H1 (cell line): Measurements from ENCODE around the gene GOLIM4. TPM values are rescaled to one million over a fixed set of nuclear protein-coding genes. Genes with fewer than 3 reads are reported as not detected.

Experiments used
- CTCF ChIA-PET: fragments of 300-600 bp; sonication (Branson Sonifier 250); formaldehyde crosslinking; loops from one replicate; lab custom pipeline; 2021; ENCODE audit not compliant: partially characterized antibody; lab: Charles Lee
- POLR2A ChIA-PET: fragments of 300-600 bp; sonication (Branson Sonifier 250); formaldehyde crosslinking; loops from one replicate; lab custom pipeline; 2021; ENCODE audit warnings: inconsistent platforms; ENCODE audit not compliant: partially characterized antibody; lab: Charles Lee
- DNase-seq, 2 experiments: peaks; one replicate each; pipeline versions ENCODE4 v3.0.0 to v3.0.0-alpha.2; 2010 to 2022; ENCODE audit warnings: low spot score in 2 of 2, low read depth in 1 of 2, mixed read lengths in 1 of 2
- FAIRE-seq: peaks from 2 replicates; lab custom pipeline; 2011; peaks lifted over from hg19 to GRCh38; lab: Jason Lieb, UNC
- H2AFZ ChIP-seq: 2 replicates; pipeline ENCODE4 v1.8.1; 2012; ENCODE audit warnings: low read length, inconsistent platforms
- H2AK5ac ChIP-seq: 2 replicates; pipeline ENCODE4 v1.6.1; 2013; ENCODE audit warnings: low read depth, low read length
- H2BK120ac ChIP-seq: replicated peaks from 2 replicates; pipeline ENCODE3; 2013; ENCODE audit warnings: low read depth, low read length, inconsistent platforms
- H2BK12ac ChIP-seq: 2 replicates; pipeline ENCODE4 v1.6.1; 2013; ENCODE audit warnings: low read depth, low read length
- H2BK15ac ChIP-seq: 2 replicates; pipeline ENCODE4 v1.6.1; 2013; ENCODE audit warnings: low read length
- H2BK20ac ChIP-seq: 2 replicates; pipeline ENCODE4 v1.6.1; 2013; ENCODE audit warnings: low read length
- H2BK5ac ChIP-seq: 2 replicates; pipeline ENCODE4 v1.6.1; 2013; ENCODE audit warnings: low read depth, low read length
- H3K14ac ChIP-seq: 2 replicates; pipeline ENCODE4 v1.6.1; 2013; ENCODE audit warnings: inconsistent platforms; ENCODE audit not compliant: insufficient read length
- H3K18ac ChIP-seq: 2 replicates; pipeline ENCODE4 v1.6.1; 2013; ENCODE audit warnings: low read length; ENCODE audit errors: extremely low read depth
- H3K23ac ChIP-seq: 2 replicates; pipeline ENCODE4 v1.6.1; 2013; ENCODE audit warnings: inconsistent platforms; ENCODE audit not compliant: insufficient read length
- H3K23me2 ChIP-seq: 2 replicates; pipeline ENCODE4 v1.6.1; 2013; ENCODE audit warnings: low read depth, low read length
- H3K27ac ChIP-seq: 2 replicates; pipeline ENCODE4 v1.6.1; 2011; ENCODE audit warnings: low read depth, low read length, inconsistent platforms
- H3K27me3 ChIP-seq, 4 experiments: replicated peaks in 1 of 4; 1 replicate in 1 of 4; 2 replicates in 3 of 4; pipeline versions ENCODE4 v1.6.1 to v1.8.1; 2011 to 2013; ENCODE audit warnings: low read length in 3 of 4, mild to moderate bottlenecking in 3 of 4, inconsistent platforms in 2 of 4, mixed read lengths in 2 of 4, moderate library complexity in 1 of 4; ENCODE audit not compliant: control insufficient read depth in 3 of 4, insufficient read depth in 3 of 4; ENCODE audit errors: extremely low read depth in 1 of 4
- H3K36me3 ChIP-seq, 4 experiments: 2 replicates each; pipeline versions ENCODE4 v1.6.1 to v1.8.1; 2011 to 2013; ENCODE audit warnings: mild to moderate bottlenecking in 4 of 4, low read length in 3 of 4, moderate library complexity in 2 of 4, control low read depth in 1 of 4, inconsistent platforms in 1 of 4; ENCODE audit not compliant: insufficient read depth in 4 of 4, control insufficient read depth in 2 of 4
- H3K4ac ChIP-seq: replicated peaks from 2 replicates; pipeline ENCODE3; 2013; ENCODE audit warnings: low read length, low read depth, mixed read lengths, inconsistent platforms; ENCODE audit not compliant: insufficient read length
- H3K4me1 ChIP-seq, 4 experiments: replicated peaks in 1 of 4; 1 replicate in 1 of 4; 2 replicates in 3 of 4; pipeline versions ENCODE4 v1.6.1 to v1.8.1; 2011 to 2013; ENCODE audit warnings: low read length in 3 of 4, inconsistent platforms in 2 of 4, mixed read lengths in 1 of 4; ENCODE audit not compliant: insufficient read depth in 4 of 4, control insufficient read depth in 3 of 4
- H3K4me2 ChIP-seq, 2 experiments: 2 replicates each; pipeline versions ENCODE4 v1.6.1 to v1.8.1; 2011 to 2013; ENCODE audit warnings: low read depth in 2 of 2, low read length in 2 of 2, control low read depth in 1 of 2, inconsistent platforms in 1 of 2, mild to moderate bottlenecking in 1 of 2; ENCODE audit not compliant: insufficient read depth in 1 of 2
- H3K4me3 ChIP-seq, 4 experiments: fragments of 200-600, 300-600 bp in 1 of 4; sonication (generic), shearing (Covaris generic), sonication (Bioruptor Twin) in 1 of 4; 2 replicates each; pipeline versions ENCODE4 v1.5.1 to v1.8.1; 2011 to 2016; ENCODE audit warnings: low read length in 4 of 4, low read depth in 3 of 4, control low read depth in 2 of 4, inconsistent platforms in 2 of 4, mild to moderate bottlenecking in 2 of 4, mixed read lengths in 1 of 4, moderate library complexity in 1 of 4; ENCODE audit not compliant: insufficient read depth in 2 of 4; ENCODE audit errors: extremely low read depth in 1 of 4
- H3K56ac ChIP-seq: replicated peaks from 2 replicates; pipeline ENCODE3; 2013; ENCODE audit warnings: low read depth, mild to moderate bottlenecking, mixed read lengths, low read length, inconsistent platforms; ENCODE audit not compliant: insufficient read length
- H3K79me1 ChIP-seq: 2 replicates; pipeline ENCODE4 v1.6.1; 2013; ENCODE audit warnings: low read depth, low read length, control low read depth
- H3K79me2 ChIP-seq, 2 experiments: 2 replicates each; pipeline versions ENCODE4 v1.6.1 to v1.8.1; 2012 to 2013; ENCODE audit warnings: low read length in 2 of 2, mild to moderate bottlenecking in 2 of 2, inconsistent platforms in 1 of 2; ENCODE audit not compliant: insufficient read depth in 2 of 2, control insufficient read depth in 1 of 2
- H3K9ac ChIP-seq, 4 experiments: replicated peaks in 1 of 4; 1 replicate in 1 of 4; 2 replicates in 3 of 4; pipeline versions ENCODE4 v1.6.1 to v1.8.1; 2011 to 2013; ENCODE audit warnings: low read depth in 3 of 4, low read length in 3 of 4, control low read depth in 2 of 4, mild to moderate bottlenecking in 2 of 4, moderate library complexity in 2 of 4, inconsistent platforms in 1 of 4; ENCODE audit errors: extremely low read depth in 1 of 4
- H3K9me3 ChIP-seq, 2 experiments: 2 replicates each; pipeline versions ENCODE4 v1.6.1 to v1.8.1; 2012 to 2013; ENCODE audit warnings: mild to moderate bottlenecking in 2 of 2, moderate library complexity in 2 of 2, control low read depth in 1 of 2, inconsistent platforms in 1 of 2, low read depth in 1 of 2, low read length in 1 of 2, mixed read lengths in 1 of 2; ENCODE audit not compliant: insufficient read depth in 2 of 2
- H4K20me1 ChIP-seq, 2 experiments: replicated peaks in 1 of 2; 2 replicates each; pipeline versions ENCODE3 to v1.8.1; 2011 to 2013; ENCODE audit warnings: inconsistent platforms in 2 of 2, low read length in 2 of 2, mild to moderate bottlenecking in 1 of 2; ENCODE audit not compliant: insufficient read depth in 2 of 2, control insufficient read depth in 1 of 2
- H4K5ac ChIP-seq: 2 replicates; pipeline ENCODE4 v1.6.1; 2013; ENCODE audit warnings: low read length, low read depth, mixed read lengths, inconsistent platforms; ENCODE audit not compliant: insufficient read length
- H4K8ac ChIP-seq: 2 replicates; pipeline ENCODE4 v1.8.0; 2013; ENCODE audit warnings: mild to moderate bottlenecking, moderate library complexity, low read length, inconsistent platforms; ENCODE audit not compliant: insufficient read depth; ENCODE audit errors: extremely low read depth
- H4K91ac ChIP-seq: replicated peaks from 2 replicates; pipeline ENCODE3; 2013; ENCODE audit warnings: low read length, mixed read lengths, inconsistent platforms; ENCODE audit not compliant: insufficient read length
- BACH1 ChIP-seq: IDR thresholded peaks from 2 replicates; pipeline ENCODE4 v1.6.1; 2012; ENCODE audit warnings: low read length, improper control_type of control experiment
- GTF2F1 ChIP-seq: IDR thresholded peaks from 2 replicates; pipeline ENCODE4 v1.6.1; 2012; ENCODE audit warnings: low read depth, low read length, improper control_type of control experiment, borderline replicate concordance
- HDAC6 ChIP-seq: IDR thresholded peaks from one replicate; pipeline ENCODE4 v1.7.1; 2012; ENCODE audit warnings: low read depth, mild to moderate bottlenecking, inconsistent platforms, low read length, moderate library complexity
- KDM1A ChIP-seq: fragments of 200-600, 300-600 bp; sonication (generic); IDR thresholded peaks from 2 replicates; pipeline ENCODE4 v1.7.1; 2016; ENCODE audit warnings: mild to moderate bottlenecking, low read length, borderline replicate concordance
- TBP ChIP-seq: IDR thresholded peaks from 2 replicates; pipeline ENCODE4 v1.6.1; 2011; ENCODE audit warnings: low read depth, low read length, improper control_type of control experiment
- USF2 ChIP-seq: IDR thresholded peaks from 2 replicates; pipeline ENCODE4 v1.6.1; 2011; ENCODE audit warnings: low read length, improper control_type of control experiment
- ZNF274 ChIP-seq: IDR thresholded peaks from 2 replicates; pipeline ENCODE4 v1.7.0; 2012; ENCODE audit warnings: low read length, borderline replicate concordance; ENCODE audit errors: extremely low read depth
- WGBS, 2 experiments: shearing (Covaris generic) in 1 of 2; methylation state at CpG; one replicate each; pipeline versions ENCODE4 v1.1.6 to v1.1.7; 2013 to 2015; ENCODE audit warnings: low lambda C conversion rate in 2 of 2, mixed read lengths in 2 of 2, inconsistent platforms in 1 of 2, low coverage in 1 of 2, missing lambda C conversion rate in 1 of 2; ENCODE audit not compliant: insufficient replicate concordance in 2 of 2, insufficient coverage in 1 of 2, insufficient read length in 1 of 2; ENCODE audit errors: extremely low coverage in 1 of 2, missing lambda C conversion rate in 1 of 2; 5-methylcytosine and 5-hydroxymethylcytosine counted together
- polyA plus RNA-seq, 7 experiments: library from polyadenylated mRNA; depleted of rRNA in 3 of 7; stranded (reverse) in 5 of 7; unstranded in 2 of 7; fragments of >200 nt in 5 of 7; fragments of 200-250 nt in 2 of 7; gene quantifications; 1 replicate in 5 of 7; 2 replicates in 1 of 7; 4 replicates in 1 of 7; pipeline versions ENCODE4 v1.2.1 to v1.2.3, GENCODE V29; 2011 to 2013; ENCODE audit warnings: missing spikeins in 2 of 7, mixed read lengths in 2 of 7
- total RNA-seq: library from RNA; stranded (reverse); fragmentation: NEBNext Ultra II Directional; extraction: Animal tissue kit (Norgen Biotek cat#: 25700); gene quantifications from 2 replicates; pipeline ENCODE4 v1.2.1, GENCODE V29; 2021

GOLIM4 gene
- total and polyA plus RNA-seq, 2 of the 8 experiments (the other 6 are each of a cell fraction or from before 2014, with no cell fraction given) = 5.6 to 29.7 TPM

DNA sequence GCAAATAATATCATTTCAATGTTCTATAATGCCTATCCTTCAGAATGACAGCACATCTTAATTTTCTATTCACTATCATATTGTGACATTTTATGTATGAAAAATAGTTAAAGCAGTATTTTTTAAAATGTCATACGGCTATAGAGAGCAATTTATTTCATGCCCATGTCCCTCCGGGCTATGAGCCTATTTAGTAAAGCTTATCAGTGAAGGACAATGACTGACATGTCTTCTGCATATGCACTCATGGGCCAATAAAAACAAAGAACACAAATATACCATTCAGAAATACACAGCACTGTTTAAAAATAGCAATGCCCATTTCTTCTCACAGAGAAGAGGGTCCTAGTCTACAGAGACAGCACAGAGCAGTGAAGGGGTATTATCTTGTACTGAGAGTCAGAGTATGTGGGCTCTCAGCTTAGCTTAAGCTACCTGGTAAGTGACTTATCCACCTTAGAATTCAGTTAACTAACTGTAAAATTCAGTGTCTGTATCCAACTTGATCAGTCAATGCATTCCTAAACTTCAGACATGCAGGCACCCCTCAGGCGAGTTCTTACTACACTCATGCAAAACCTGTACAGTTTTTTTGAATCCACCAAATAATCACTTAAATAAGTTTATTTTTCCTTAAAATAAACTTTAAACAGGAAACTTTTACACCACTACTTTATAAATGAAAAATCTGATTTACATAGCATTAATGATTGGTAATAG, 9.0 kb downstream of the GOLIM4 start:
- H3K4ac ChIP-seq = no peak overlapping the region
- no peaks in the 10 kb centered on the region for H3K9me3 ChIP-seq
- no peak overlapping the region for H2BK20ac ChIP-seq
- no peak overlapping the region for H3K27ac ChIP-seq
- no peak overlapping the region for H3K14ac ChIP-seq
- ChIA-PET POLR2A (interaction anchor here (0.8 kb wide), 1 partner anchor 9 kb away, joined by 3 read pairs; the partner anchor contains the start of gene GOLIM4), CTCF (interaction anchor here (0.6 to 3.5 kb wide), 14 partner anchors 8 to 159 kb away, joined by 3 to 16 read pairs (median 5); partner anchors contain the start of gene GOLIM4)
- no peak overlapping the region for H4K91ac ChIP-seq
- FAIRE-seq (no peak), DNase-seq (no peak)
- H2BK120ac ChIP-seq = no peak overlapping the region
- no peak overlapping the region for H4K8ac ChIP-seq
- H3K27me3 ChIP-seq = no peaks in the 10 kb centered on the region
- H3K79me2 ChIP-seq = peaks cover 3 to 95% of the 10 kb centered on the region in 2 experiments; a peak in 3 of 4 replicates
- H3K56ac ChIP-seq = no peak overlapping the region
- TF ChIP-seq USF2 (no peak), GTF2F1 (no peak), ZNF274 (no peak), HDAC6 (no peak), BACH1 (no peak), KDM1A (no peak), TBP (no peak)
- peaks cover 0 to 10% (median 3%) of the 10 kb centered on the region in 4 experiments; a peak in 4 of 7 replicates for H3K4me1 ChIP-seq
- no peak overlapping the region for H3K9ac ChIP-seq
- H2BK12ac ChIP-seq = no peak overlapping the region
- no peak overlapping the region for H2AK5ac ChIP-seq
- H3K18ac ChIP-seq = no peak overlapping the region
- no peaks in the 10 kb centered on the region for H3K36me3 ChIP-seq
- H2BK5ac ChIP-seq = no peak overlapping the region
- no peak overlapping the region for H3K4me3 ChIP-seq
- peaks cover 0 to 2% of the 10 kb centered on the region in 2 experiments for H4K20me1 ChIP-seq
- no peak overlapping the region for H3K4me2 ChIP-seq
- H3K23me2 ChIP-seq = no peaks in the 10 kb centered on the region
- H4K5ac ChIP-seq = no peak overlapping the region
- H3K79me1 ChIP-seq = no peaks in the 10 kb centered on the region; the same call in 1 of the 2 replicates
- H3K23ac ChIP-seq = no peak overlapping the region
- no peak overlapping the region for H2AFZ ChIP-seq
- 90% methylated on average over 3 of the region's 3 CpGs; no CpG with 5 or more reads in 1 of the 2 experiments for WGBS, 2 experiments
- no peak overlapping the region for H2BK15ac ChIP-seq
